ENCODE results near the gene ATP6V0D1.

GRCh38 chr16:67483150-67483549 is 2.2 kb upstream of the ATP6V0D1 start, which contains the start of gene AGRP:
- TF ChIP-seq POLR2AphosphoS5 (IDR thresholded peaks at IDR 0.05; ENCODE audit: borderline replicate concordance, low read depth, low read length) = no peak
- no peak for TF ChIP-seq EZH2 (IDR thresholded peaks at IDR 0.05)
- TF ChIP-seq FOXP2 (optimal IDR thresholded peaks at IDR 0.05; ENCODE audit: control extremely low read depth, extremely low read length, insufficient read depth) = no peak
